HG02642 (cell line): ENCODE measurements around the gene PDE6G.
"Not testable (repeated sequence)": the region's sequence is repeated elsewhere in the genome, so short reads cannot be mapped to it uniquely, and the experiment has no call there.

ENCODE experiments used
- ATAC-seq: cut with Tn5 transposase; IDR thresholded peaks from one replicate; pipeline ENCODE4 v1.9.1; 2021; ENCODE audit warnings: mild to moderate bottlenecking; ENCODE audit not compliant: unreplicated experiment, poor library complexity

The PDE6G gene

GRCh38 chr17:81638683-81639082 is 17.7 kb downstream of the PDE6G start:
- no peak for ATAC-seq

GRCh38 chr17:81636505-81637288 is 19.6 kb downstream of the PDE6G start, which contains the start of the genes NPLOC4 and TSPAN10:
TSS of gene NPLOC4 (minus strand) at chr17:81637112. CDS start at chr17:81636930, 182 bp downstream.
TSS of gene TSPAN10 (plus strand) at chr17:81637196. CDS start at chr17:81642413, 5,217 bp downstream.
- peak; percentile 92 for ATAC-seq

GRCh38 chr17:81635973-81636504 is 20.3 kb downstream of the PDE6G start:
- peak; percentile 5 for ATAC-seq

GRCh38 chr17:81635431-81635830 is 20.9 kb downstream of the PDE6G start:
- no peak for ATAC-seq

GRCh38 chr17:81631482-81631881 is 24.9 kb downstream of the PDE6G start:
- no peak for ATAC-seq

- ATAC-seq: no peak
Measured at GRCh38 chr17:81630274-81630673, 26.1 kb downstream of the PDE6G start.

- no peak for ATAC-seq
Measured at GRCh38 chr17:81621494-81622130, 34.7 kb downstream of the PDE6G start.

- not testable (repeated sequence) for ATAC-seq
Measured at GRCh38 chr17:81618307-81618706, 38.0 kb downstream of the PDE6G start.

- ATAC-seq: no peak
Measured at GRCh38 chr17:81616877-81617276, 39.5 kb downstream of the PDE6G start.

GRCh38 chr17:81615401-81615930 is 40.9 kb downstream of the PDE6G start:
- ATAC-seq: no peak

- ATAC-seq: no peak
Measured at GRCh38 chr17:81612172-81612970, 44.0 kb downstream of the PDE6G start.

- ATAC-seq: no peak
Measured at GRCh38 chr17:81609541-81610311, 46.6 kb downstream of the PDE6G start.

GRCh38 chr17:81608605-81609004 is 47.7 kb downstream of the PDE6G start:
- ATAC-seq: no peak

GRCh38 chr17:81608082-81608481 is 48.3 kb downstream of the PDE6G start:
- ATAC-seq: no peak

- ATAC-seq: no peak
Measured at GRCh38 chr17:81607431-81607830, 48.9 kb downstream of the PDE6G start.

- no peak for ATAC-seq
Measured at GRCh38 chr17:81603846-81604610, 52.3 kb downstream of the PDE6G start.

GRCh38 chr17:81601525-81602120 is 54.7 kb downstream of the PDE6G start:
- no peak for ATAC-seq
